Activated CD8-positive, alpha-beta memory T cell treated with anti-CD3 and anti-CD28 coated beads for 4 hours (primary cell): Measurements from ENCODE around the gene CARMIL3.

Experiments used
- DNase-seq, 2 donors: peaks; one replicate each; pipeline ENCODE4 v3.0.0-alpha.2; 2020; ENCODE audit warnings: low read depth in 2 of 2

CARMIL3 gene

DNA sequence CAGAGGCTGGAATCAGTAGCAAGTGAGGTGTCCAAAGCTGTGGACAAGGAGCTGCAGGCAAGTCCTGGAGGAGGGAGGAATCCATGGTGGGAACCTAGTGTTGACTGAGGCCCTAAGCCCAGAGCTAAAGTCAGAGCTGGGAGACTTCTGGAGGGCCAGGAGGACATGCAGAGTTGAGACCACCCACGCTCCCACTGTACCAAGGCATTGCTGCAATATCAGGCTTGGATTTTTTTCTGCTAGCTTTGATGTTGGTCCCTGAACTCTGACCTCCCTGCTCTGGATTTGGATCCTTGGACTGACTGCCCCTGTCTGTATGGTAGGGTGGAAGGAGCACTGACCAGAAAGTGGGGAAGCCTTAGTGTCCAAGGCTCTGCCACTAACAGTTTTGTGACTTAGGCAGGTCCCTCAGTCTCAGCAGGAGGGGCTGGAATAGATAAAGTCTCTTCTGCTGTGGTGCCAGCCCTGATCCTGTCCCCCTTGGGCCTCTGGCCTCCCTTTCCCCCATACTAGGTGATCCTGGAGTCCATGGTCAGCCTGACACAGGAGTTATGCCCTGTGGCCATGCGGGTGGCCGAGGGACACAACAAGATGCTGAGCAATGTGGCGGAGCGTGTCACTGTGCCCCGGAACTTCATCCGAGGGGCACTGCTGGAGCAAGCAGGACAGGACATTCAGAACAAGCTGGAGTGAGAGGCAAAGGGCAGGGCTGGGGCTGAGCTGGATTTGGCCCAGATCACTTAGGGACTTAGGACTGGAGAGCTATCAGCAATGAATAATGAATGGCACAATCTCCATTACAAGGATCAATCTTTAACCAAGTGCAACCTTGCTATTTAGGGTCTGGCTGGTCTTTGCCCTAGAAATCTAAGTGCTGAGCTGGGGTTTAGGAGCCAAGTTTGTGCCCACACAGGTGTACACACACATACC, 9.4 kb downstream of the CARMIL3 start:
- no peak for DNase-seq

- no peak for DNase-seq
Measured at GRCh38 chr14:24062216-24062980, 10.6 kb downstream of the CARMIL3 start.

- DNase-seq: no peak
Measured at GRCh38 chr14:24063263-24063836, 11.5 kb downstream of the CARMIL3 start.

DNA sequence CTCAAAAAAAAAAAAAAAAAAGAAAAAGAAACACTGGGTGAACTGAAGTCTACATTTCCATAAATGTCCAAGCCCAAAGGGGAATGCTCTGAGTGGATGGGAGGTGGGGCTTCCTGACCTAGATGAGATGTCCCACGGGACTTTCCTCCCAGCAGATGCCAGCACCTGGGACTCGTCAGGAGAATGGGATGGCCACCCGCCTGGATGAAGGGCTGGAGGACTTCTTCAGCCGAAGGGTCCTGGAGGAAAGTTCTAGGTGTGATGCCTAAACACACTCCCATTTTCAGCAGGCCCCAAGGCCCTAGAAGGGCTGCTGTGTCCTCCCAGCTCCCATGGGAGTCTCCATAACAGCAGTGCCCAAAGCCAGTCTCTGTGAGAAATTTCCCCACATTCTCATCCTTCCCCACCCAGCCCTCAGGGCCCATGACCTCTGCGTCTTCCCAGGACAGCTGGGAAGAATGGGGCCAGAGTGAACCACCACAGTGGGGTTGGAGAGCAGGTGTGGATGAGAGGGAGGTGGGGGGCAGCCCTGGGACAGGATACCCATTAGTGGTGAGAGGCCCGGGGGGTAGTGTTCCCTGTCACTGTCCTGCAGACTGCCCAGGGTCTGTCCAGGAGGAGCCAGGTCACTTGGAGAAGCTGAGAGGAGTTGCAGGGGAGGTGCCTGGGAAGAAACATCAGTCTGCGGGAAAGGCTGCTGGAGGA, 12.4 kb downstream of the CARMIL3 start:
- no peak for DNase-seq

DNA sequence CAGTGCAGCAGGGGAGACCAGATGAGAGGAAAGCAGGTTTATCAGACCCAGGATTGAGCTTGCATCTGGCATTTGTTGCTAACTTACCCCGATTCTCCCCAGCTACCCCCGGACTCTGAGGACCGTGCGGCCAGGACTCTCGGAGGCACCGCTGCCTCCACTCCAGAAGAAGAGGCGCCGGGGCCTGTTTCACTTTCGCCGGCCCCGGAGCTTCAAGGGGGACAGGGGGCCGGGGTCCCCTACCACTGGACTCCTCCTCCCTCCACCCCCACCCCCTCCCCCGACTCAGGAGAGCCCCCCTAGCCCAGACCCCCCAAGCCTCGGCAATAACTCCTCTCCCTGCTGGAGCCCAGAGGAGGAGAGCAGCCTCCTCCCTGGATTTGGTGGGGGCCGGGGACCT, 13.0 kb downstream of the CARMIL3 start:
- no peak for DNase-seq

GRCh38 chr14:24065408-24065807, 13.6 kb downstream of the CARMIL3 start:
- no peak for DNase-seq

- no peak for DNase-seq
Measured at GRCh38 chr14:24066496-24067132, 14.8 kb downstream of the CARMIL3 start.

DNA sequence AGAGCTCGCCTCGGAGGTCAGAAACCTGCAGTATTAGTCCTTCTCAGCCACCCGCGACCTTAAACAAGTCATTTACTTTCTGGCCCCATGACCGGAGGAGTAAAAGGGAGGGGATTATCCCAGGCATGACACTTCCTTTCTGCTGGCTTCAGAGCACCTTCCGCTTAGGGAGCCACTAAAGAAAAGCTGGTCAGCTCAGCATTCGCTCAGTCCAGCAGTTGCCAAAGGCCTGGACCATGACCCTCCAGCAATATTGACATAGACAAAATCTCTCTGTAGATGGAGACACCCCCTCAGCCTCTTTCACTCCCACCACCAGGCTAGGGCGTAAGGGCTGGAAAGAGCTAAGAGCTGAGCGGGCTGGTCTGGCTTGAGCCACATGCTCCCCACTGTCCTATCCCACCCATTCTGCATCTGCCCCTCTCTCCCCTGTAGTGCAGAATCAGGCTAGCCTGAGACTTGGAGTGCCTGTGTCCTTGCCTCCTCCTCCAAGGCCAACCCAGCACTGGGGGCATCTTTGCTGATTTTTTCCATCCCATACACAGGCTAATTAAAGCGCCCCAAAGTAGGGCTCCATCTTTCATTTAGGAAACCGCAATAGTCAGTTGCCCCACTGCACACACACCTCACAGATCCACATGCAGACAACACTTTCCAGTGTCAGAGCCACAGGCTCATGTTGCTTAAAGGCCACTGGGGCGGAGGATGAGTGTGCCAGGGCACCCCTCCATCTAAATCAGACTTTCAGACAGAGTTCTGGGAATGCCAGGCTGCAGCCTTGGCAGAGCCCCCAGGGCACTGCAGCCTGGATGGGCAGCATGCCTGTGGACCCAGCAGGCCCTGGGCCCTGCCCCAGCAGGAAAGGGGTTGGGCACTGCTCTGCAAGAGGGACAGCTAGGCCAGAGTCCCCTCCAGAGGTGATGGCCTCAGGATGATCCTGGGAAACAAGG, 15.6 kb downstream of the CARMIL3 start:
- DNase-seq: no peak

DNA sequence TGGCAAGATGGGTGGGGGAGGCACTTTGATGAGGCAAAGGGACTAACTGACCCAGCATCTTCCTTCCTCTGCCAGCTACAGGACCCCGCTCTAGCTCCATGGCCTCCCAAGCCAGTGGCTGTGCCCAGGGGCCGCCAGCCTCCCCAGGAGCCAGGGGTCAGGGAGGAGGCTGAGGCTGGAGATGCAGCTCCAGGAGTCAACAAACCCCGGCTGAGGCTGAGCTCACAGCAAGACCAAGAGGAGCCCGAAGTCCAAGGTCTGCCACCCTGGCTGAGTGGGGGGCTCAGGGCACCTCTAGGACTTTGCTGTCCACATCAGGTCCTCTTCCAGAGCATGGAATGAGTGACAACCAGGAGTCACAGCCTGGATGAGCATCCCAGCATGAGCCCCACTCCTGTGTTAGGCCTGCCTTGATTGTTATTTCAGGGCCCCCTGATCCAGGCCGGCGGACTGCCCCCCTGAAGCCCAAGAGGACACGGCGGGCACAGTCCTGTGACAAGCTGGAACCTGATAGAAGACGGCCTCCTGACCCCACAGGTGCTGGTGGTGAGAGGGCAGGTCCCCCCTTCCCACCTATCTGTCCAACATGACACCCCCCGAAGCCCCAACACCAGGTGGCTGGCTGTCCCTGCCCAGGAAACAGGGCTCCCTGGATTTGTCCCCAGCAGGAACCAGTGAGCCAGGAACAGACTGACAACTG, 17.1 kb downstream of the CARMIL3 start:
- no peak for DNase-seq

- no peak for DNase-seq
Measured at GRCh38 chr14:24069411-24069735, 17.6 kb downstream of the CARMIL3 start.

DNA sequence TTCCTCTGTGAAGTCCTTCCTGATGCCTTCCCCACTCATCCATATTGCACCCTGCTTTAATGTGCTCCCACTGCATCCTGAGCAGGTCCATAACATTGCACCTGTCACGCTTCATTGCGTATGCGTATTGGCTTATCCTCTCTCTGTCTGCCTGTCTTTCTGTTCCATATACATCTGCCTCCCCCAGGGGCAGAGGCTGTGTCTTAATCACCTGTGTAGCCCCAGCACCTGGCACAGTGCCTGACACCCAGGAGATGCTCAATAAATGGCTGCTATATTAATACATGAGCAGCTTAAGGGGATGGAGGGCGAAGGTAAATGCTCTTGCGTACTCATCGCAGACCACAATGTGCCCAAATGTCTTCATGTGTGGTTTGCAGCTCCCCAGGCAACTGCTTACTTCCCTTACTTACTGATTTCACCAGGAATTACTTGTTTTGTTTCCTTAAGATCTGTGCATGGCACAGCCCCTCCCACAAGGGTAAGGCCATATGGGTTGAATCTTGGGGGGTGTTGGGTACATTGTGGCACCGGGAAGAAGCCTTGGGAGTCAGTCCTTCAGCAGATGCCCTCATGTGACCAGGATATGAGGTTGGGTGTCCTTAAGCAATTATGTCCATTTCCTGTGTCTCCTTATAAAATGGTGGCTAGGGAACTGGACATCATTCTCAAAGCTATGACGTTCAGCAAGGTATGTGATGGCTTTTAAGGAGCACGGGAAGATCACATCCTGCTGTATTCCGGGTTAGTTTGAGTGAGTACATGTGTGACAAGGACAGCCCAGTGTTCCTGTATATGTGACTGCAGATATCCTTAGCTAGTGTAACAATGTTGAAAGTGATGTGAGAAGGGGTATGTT, 18.7 kb downstream of the CARMIL3 start:
- no peak for DNase-seq

DNA sequence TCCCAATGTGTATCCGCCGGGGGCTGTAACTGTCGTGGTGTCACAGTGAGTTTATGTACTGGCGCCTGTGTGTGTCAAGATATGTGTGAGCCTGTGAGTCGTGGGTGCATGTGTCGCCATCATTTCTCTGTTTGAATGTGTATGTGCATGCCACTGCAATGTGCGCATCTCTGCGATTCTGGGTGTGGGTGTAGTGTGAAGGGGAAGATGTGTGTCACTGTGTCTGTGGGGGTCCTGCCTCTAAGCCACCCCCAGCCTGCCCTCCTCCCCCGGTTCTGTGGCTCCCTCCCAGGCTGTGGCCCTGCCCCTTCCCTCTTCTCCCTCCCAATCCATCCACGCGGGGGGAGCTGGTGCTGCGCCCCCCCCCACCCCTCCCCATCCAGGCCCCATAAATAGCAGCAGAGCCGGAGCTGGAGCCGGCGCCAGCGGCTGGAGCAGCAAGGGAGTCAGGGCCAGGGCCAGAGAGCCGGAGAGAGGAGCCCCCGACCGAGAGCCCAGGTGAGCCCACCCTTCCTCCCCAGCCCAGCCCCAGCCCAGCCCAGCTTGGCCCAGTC, 19.4 kb downstream of the CARMIL3 start, which contains the start of gene CPNE6:
CPNE6 (plus strand) TSS at position 419 of the 554 bp plus-strand sequence. CDS start 1,375 bp downstream, outside the sequence.
- no peak for DNase-seq

DNA sequence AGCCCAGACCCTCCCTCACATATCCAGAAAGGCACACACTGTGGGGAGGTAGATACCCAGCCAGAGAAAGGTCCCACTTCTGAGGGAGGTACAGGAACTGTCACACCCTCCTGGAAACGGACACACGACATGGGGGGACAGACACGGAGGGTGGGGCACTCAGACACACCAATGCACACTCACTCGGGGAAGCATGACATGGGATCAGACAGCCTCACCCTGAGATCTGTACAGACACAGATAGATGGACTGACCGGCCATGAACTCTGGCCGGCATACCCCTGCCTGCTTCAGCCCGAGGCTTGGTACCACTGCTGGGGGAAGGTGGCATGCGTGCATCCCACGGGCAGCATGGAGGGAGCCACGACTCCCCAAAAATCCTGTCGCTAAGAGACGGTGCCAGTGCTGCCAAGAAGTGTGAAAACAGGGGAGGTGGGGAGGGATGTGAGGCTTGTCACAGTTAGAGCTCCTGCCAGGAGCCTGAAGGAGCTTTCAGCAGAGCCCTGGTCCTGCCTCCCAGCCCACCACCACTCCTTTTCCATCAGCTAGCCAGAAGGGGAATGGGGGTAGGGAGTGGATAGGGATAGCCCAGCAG, 20.1 kb downstream of the CARMIL3 start:
- no peak for DNase-seq

DNA sequence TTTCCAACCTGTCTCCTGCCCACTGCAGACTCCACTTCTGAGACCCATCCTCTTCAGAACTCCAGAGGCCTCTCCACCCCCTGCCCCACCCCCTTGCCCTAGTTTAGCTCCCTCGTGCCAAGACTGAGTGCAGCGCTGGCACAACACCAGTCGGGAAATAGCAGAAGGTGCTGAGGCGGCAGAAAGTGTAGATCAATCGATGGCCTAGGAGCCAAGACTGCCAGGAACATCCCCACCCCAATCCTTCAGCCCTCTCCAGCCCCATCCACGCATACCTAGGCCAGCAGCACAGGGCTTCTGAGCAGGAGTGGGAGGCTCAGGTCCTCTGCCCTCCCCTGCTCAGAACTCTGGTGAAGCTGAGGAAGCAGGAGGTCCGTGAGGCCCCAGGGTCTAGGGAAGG, 20.6 kb downstream of the CARMIL3 start:
- DNase-seq: no peak

GRCh38 chr14:24072881-24073877, 21.4 kb downstream of the CARMIL3 start:
- DNase-seq: no peak

GRCh38 chr14:24074625-24075484, 23.0 kb downstream of the CARMIL3 start:
- no peak for DNase-seq
